HG03439 (cell line): ENCODE measurements around the gene TMEM131L.
A peak's percentile ranks its signal among the peaks of the same experiment; 100 is the strongest.
"Not testable (repeated sequence)": the region's sequence is repeated elsewhere in the genome, so short reads cannot be mapped to it uniquely, and the experiment has no call there.

Source experiments
- ATAC-seq: cut with Tn5 transposase; IDR thresholded peaks from one replicate; pipeline ENCODE4 v1.9.1; 2021; ENCODE audit warnings: mild to moderate bottlenecking, moderate library complexity; ENCODE audit not compliant: unreplicated experiment

Gene TMEM131L

DNA sequence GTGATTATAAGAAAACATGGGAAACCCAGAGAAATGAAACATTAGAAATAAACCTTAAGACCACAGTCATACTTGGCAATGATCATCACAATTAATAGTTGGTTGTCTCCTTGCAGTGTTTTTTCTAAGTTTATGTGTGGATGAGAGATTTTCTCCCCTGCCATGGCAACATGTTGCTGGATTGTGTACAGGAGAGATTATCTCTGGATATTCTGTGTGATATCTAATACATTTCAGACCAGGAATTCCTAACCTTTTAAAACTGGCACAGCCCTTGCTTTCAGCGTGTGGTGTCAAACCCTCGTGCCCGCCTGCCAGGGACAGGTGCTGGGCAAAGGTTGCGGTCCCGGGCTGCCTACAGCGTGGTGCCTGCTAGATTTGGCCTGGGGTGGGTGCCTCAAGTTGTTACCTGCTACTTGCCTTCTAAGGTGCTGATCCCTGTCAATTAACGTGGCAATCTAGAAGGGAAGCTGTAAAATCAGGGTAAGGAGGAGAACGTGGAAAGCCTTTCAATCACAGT, 100.5 kb downstream of the TMEM131L start:
- ATAC-seq: no peak

DNA sequence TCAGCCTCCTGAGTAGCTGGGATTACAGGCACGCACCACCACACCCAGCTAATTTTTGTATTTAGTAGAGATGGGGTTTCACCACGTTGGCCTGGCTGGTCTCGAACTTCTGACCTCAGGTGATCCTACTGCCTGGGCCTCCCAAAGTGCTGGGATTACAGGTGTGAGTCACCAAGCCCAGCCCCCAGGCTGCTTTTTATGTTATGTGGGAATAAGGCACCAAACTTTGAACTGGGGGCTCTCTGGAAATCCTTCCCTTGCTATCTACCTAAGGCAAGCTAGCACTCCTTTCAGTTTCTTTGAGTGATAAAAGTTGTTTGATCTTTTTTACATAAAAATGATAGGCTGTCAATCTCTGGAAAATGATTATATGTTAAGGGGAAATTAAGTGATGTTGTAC, 101.5 kb downstream of the TMEM131L start:
- not testable (repeated sequence) for ATAC-seq

DNA sequence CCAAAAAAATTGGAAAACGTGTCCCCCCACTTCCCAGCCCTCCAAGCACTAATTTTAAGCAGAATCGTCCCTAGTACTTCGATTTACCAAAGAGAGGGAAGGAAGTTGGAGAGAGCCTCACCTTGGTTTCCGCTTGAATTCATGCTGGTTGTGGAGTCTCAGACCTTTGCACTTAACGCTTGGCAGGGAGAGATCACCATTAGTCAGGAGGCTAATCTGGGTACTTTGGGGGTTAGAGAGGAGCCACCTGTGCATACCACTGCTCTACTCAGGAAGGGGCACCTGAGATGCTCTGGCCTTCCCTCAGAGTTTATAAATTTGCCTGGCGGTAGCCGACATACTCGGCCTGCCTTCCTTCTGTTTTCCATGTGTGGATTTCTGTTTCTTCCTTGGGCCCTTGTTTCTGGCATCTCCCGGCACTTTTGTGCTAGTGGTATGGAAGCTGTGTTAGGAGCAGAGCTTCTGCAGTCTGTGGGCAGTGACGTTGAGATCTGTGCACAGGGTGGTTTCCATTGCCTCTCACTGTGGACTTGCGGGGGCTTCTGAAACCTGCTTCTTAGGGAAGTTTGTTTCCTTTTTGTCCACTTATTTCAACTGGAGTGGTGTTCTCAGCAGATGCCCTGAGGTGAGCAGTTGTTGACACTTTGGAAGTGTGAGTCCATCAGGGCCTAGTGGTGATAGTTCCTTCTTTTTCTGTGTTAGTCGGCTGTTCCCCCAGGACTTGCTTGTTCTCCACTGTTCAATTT, 104.2 kb downstream of the TMEM131L start:
- ATAC-seq: peak; percentile 47

DNA sequence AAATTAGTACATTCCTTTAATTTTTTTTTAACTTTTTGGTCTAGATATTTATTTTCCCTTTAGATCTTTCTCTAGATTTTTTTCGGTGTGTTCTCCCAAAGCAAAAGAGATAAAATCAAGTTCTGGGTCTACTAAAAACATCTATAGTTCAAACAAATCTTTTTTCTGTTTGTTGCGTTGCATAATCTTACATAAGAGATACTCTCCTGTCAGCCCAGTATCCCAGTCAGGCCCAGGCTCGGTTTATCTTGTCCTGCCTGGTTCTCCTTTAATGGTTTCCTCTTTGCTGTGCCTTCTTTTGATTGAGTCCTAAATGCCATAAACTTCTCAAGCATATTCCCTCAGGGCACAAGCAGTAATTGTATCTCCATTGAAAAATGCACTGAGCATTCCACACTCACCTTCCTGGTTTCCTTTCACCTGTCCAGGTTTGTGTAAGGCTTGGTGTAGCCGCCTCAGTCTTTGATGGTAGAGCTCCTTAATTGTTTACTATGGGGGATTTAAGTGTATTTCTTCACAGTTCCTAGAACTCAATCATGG, 104.9 kb downstream of the TMEM131L start:
- ATAC-seq: no peak

DNA sequence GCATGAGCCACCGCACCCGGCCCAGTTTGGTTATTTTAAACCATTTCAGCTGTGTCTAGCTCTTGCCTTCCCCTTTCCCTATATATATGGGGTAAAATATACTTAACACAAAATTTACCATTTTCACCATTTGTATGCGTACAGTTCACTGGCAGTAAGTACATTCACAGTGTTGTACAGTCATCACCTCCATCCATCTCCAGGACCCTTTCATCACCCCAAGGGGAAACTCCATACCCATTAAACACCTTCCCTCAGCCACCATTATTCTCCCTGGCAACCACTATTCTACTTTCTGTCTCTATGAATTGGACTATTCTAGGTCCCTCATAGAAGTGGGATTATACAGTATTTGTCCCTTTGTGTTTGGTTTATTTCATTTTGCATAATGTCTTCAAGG, 106.4 kb downstream of the TMEM131L start:
- ATAC-seq: no peak

DNA sequence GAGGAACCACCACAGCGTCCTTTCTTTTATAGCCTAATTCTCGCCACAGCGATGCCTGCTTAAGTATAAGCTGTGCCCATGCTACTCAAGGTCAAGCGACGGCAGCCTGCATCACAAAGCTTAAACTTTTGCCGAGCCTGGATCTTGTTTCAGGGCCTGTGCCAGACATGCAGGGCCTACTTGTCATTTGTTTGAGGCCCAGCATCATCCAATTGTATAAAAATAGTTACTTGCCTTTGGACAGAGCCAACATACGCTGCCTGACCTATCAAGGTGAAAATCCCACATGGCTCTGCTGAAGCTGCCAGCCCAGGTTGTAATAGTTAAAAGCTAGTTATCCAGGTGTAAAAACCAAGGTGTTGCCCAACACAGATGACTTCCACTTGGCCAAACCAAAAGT, 107.1 kb downstream of the TMEM131L start:
- no peak for ATAC-seq

DNA sequence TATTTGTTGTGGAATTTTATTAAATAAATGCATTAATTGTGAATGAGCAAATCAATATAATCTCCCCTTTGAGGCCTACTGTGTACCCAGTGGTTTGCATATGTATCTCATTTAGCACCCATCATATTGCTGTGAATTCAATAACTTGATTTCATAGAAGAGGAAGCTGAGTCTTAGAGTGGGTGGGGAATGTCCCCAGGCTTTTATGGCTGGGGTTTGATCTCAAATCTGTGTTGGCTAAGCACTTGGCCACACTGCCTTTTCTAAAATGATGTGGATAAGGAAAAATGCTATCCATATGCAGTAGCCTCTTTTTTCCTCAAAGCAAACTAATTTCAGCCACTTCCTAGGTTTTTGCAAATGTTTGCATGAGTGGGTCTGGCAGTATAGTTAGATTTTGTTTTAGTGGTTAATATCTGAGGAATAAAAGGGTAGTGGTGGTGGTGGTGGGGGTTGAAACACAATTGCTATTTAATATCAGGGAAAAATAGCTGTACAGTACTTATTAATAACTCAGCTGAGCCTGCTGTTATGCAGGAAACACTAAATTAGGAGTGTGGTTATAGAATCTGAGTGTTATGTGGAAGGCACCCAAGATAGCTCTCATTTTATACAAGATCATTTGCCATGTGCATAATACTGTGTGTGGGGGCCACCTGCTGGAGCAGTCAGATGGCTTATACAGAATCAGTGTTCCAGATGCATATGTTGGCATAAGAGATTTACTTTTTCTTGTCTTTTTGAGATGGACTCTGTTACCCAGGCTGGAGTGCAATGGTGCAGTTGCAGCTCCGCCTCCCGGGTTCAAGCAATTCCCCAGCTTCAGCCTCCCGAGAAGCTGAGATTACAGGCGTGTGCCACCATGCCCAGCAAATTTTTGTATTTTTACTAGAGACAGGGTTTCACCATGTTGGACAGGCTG, 108.0 kb downstream of the TMEM131L start:
- no peak for ATAC-seq

DNA sequence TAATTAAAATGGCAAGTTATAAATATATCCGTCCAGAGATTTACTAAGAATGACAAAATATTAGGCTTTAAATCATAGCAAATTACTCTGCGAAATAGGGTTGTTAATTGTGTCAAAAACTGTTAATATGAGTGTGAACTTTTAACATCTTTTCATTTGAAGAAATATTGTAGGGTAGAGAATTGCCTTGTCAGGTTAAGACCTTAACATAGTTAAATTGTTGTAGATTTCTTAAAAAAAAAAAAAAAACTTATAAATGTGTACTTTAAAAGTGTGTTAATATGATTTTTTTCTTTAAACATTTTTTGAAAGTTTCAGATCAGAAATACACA, 110.2 kb downstream of the TMEM131L start:
- no peak for ATAC-seq

DNA sequence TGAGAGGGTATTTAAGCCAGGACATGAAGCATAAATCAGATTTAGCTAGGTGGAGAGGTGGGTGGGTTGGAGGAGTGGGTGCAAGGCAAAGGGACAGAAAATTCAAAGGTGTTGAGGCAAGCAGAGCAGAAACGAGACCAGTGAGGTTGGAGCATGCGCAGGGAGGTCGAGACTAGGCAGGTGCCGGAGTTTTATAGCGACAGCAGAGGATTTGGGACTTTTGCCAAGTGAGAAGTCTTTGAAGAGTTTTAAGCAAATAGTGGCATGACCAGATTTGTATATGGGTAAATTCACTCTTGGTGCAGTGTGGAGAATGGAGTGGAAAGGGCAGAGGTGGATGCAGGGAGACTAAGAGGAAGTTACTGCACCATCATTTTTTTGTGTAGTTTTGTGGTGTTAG, 110.9 kb downstream of the TMEM131L start:
- no peak for ATAC-seq

DNA sequence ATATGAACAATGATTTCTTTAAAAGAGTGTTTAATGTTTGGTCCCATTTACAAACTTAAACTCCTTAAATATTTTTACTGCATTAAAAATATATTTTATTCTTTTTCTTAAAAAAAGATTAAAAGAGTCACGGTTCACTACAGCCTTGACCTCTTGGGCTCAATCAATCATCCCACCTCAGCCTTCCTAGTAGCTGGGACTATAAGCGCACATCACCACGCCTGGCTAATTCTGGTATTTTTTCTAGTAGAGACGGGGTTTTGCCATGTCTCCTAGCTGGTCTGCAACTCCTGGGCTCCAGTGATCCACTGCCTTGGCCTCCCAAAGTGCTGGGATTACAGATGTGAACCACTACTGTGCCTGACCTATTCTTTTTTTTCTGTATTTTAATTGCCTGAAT, 113.2 kb downstream of the TMEM131L start:
- ATAC-seq: no peak

DNA sequence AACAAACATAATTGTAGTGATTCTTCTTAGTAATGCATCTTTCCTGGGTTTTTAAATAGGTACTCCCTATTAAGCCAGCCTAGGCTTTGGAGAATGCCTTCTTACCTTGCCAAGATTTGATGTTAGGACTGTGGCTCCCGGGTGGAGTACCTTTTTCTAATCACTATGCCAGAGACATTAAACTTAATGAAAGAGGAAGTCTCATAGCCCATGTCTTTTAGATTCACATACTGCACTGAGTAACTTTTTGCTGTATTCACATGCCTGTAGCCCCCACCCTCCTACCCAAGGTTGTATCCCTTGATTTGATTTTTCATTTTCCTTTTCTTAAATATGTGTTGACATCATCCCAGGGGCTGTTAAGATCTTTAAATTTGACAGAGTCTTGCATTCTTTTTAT, 113.7 kb downstream of the TMEM131L start:
- no peak for ATAC-seq

DNA sequence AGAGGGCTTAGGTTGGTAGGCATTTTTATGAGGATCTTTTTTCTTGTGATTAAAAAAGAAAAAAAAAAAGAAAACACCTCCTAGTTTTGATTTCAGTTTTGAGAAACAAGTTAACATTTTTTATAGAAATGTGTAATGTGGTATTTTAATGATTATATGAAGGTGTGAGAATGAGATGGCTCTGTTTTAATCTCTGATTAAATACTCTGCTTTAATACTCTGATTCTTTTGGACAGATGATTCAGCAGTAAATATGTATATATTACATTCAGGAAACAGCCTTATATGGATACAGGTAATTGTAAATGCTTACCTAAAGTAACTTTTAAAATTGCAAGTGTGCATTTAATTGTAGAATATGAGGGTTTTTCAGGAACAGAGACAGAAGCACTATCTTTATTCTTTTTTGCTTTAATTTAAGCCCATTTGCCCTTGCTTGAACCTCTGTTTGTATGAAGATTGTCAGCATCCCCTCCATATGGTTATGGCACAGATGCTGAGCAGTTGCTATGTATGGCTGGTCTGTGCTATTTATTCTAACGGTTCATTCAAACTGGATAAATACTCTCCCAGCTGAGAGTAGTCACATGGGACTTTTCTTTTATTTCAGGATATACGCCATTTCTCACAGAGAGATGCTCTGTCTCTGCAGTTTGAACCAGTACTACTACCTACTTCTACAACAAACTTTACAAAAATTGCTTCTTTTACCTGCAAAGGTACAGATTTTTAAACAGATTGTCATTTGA, 117.0 kb downstream of the TMEM131L start:
- no peak for ATAC-seq

DNA sequence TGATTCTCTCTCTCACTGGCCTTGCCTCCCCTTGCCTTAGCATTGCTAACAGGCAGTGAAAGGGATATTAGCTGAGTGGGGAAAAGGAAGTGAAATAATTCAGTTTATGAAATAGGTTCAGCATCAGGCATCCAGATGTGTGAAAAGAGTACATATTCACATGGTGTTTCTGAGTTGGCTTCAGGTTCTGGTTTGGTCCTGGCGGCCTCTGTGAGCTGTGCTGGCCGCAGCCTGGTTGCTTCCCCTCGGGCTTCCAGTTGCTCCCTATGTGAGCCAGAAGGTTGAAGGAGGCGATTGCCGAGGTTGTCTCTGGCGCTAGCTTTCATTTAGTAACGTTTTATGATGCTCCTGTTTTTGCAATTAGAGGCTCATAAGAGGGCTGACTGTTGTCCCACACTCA, 118.9 kb downstream of the TMEM131L start:
- no peak for ATAC-seq

DNA sequence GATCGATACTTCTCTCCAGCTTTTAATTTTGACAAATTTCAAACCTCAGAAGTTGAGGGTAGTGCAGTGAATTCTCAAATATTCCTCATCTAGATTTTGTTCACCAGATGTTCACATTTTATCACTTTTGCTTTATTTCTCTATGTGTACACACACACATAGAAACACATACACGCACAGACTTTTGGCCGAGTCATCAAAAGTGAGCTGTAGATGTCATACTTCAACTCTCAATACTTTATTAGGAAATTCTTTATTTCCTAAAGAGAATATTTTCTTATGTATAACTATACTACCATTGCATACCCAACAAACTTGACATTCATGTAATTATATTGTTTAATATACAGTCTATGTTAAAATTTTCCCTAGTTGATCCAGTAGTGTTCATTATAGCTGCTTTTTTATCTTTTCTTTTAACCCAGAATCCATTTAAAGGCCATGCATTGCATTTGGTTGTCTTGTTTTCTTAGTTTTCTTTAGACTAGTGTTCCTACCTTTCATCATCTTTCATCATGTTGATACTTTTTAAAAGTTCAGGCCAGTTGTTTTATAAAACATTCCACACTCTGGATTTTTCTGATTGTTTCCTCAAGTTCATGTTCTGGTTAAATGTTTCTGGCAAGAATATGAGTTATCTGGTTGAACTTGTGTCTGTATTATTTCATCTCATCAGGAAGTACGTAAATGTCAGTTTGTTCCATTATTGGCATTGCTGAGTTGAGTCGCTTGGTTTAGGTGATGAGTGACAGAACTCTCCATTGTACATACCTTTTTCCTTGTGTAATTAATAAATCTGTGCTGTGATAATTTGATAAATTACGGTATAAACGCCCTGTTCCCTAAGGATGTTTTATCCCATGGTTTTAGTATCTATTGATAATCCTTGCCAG, 123.8 kb downstream of the TMEM131L start:
- no peak for ATAC-seq

DNA sequence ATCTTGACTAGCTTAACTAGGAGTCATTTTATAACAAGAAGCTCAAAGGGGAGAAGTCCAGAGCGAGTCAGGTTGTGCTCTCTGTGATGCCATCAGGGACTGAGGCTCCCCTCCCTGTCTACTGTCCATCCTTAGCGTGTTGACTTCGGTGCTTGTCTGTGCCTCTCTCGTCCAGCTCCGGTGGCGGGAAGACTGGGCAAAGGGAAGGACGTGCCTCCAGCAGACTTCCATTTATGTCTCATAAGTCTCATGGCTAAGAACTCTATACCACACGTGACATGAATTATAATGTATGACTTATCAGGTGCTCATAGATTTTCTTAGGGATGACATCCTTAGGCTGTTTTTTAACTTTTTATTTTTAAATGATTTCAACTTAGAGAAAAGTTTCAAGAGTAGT, 125.3 kb downstream of the TMEM131L start:
- ATAC-seq: no peak

DNA sequence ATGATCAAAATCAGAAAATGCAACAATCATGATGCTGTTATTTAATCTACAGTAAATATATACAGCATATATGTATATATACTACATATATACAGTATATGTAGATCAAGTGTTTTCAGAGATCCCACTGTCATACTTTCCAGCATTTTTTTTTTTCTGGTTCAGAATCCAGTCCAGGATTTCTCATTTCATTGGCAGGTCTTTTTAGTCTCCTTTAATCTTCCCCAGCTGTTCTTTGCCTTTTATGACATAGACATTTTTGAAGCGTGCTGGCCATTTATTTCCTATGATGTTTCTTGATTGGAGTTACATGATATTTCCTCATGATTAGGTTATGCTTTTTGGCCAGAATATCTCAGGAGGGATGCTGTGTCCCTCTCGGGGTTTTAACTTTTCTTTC, 125.9 kb downstream of the TMEM131L start:
- no peak for ATAC-seq

DNA sequence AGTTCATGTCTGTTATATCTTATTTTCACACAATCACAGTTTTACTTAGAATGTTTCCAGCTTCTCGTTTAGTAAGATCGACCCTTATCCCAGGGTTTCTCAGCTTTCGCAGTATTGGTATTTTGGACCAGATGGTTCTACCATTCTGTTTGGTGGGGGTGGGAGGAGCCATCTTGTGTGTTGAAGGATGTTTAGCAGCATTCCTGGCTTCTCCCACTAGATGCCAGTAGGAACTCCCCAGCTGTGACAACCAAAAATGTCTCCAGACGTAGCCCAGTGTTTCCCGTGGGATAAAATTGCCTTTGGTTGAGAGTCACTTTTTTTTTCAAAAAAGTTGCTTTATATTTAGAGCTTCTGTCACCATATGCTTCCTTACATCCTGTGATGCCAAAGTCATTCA, 127.0 kb downstream of the TMEM131L start:
- ATAC-seq: no peak

DNA sequence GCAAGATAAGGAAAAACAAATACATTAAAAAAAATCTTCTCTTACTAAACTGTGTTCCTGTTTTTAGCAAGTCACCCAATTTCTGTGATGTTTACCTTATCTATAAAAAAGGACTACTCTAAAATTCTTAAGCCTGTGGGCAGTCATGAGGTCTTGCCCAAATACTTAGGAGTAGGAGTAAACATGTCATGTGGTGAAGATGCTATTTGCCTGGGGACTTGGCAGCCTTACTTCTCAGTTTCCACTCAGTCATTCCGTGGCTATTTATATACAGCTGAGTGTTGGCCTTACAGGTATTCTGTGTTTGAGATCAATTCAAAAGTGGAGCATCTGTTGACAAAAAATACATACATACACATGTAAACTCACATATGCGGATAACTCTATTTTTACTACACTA, 128.1 kb downstream of the TMEM131L start:
- ATAC-seq: no peak

DNA sequence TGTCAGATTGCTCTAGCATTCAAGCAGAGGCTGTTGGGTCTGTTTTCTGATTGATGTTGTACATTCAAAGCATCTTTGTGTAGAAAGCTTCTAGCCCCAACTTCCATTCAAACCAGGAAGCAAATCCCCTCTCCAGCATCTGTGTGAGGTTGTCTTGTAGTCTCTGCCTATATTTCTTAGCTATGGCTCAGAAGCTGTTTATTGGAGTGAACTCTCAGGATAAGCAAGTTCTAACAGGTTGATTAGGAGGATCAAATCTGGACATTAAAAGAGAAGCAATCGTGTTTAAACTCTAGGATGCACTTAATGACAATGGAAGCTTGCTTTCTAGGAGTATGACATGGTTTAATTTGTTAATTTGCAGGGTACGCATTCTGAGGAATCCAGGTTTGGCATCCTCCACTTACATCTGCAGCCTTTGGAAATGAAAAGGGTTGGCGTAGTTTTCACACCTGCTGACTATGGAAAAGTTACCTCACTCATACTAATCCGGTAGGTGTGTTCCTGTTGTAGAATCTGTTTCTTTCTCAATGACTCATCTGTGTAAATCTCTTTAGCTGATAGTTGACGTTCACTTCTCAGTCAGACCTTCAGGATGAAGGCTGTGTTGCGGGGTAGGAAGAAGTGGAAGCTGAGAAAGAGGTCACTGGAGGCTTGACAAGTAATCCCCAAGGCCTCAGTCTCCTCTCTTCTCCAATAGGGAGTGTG, 129.9 kb downstream of the TMEM131L start:
- ATAC-seq: no peak
